ENCODE measurements around the gene POU5F2. TPM values are rescaled to one million over a fixed set of nuclear protein-coding genes. Genes with fewer than 3 reads are reported as not detected.

POU5F2 gene
- total and polyA plus RNA-seq, 2 of the 8 experiments (the other 6 are each of a cell fraction or from before 2014, with no cell fraction given) = 0.06 to 0.08 TPM

GRCh38 chr5:93746406-93747056 is 5.1 kb upstream of the POU5F2 start:
- Histone ChIP-seq H3K14ac (ENCODE audit: insufficient read length) (no peak overlapping the region), H3K9me3 (ENCODE audit: insufficient read depth in 2 of 2, low read depth in 1 of 2, low read length in 1 of 2) (no peaks in the 10 kb centered on the region), H3K9ac (replicated peaks in 1 of 4; ENCODE audit: extremely low read depth in 1 of 4, low read depth in 3 of 4, low read length in 3 of 4) (no peak overlapping the region), H4K91ac (replicated peaks; ENCODE audit: insufficient read length, low read length) (no peak overlapping the region), H2BK15ac (ENCODE audit: low read length) (no peak overlapping the region), H2BK20ac (ENCODE audit: low read length) (no peak overlapping the region), H2AK5ac (ENCODE audit: low read depth, low read length) (no peak overlapping the region), H3K27me3 (replicated peaks in 1 of 4; ENCODE audit: control insufficient read depth in 3 of 4, extremely low read depth in 1 of 4, insufficient read depth in 3 of 4, low read length in 3 of 4) (no peaks in the 10 kb centered on the region), H4K8ac (ENCODE audit: extremely low read depth, insufficient read depth, low read length) (no peak overlapping the region), H4K5ac (ENCODE audit: insufficient read length, low read depth, low read length) (no peak overlapping the region), H3K4me2 (ENCODE audit: insufficient read depth in 1 of 2, low read depth in 2 of 2, low read length in 2 of 2) (no peak overlapping the region), H2BK5ac (ENCODE audit: low read depth, low read length) (no peak overlapping the region), H3K36me3 (ENCODE audit: control insufficient read depth in 2 of 4, insufficient read depth in 4 of 4, low read length in 3 of 4) (no peaks in the 10 kb centered on the region), H3K56ac (replicated peaks; ENCODE audit: insufficient read length, low read depth, low read length) (no peak overlapping the region), H2BK12ac (ENCODE audit: low read depth, low read length) (no peak overlapping the region), H4K20me1 (replicated peaks in 1 of 2; ENCODE audit: control insufficient read depth in 1 of 2, insufficient read depth in 2 of 2, low read length in 2 of 2) (no peaks in the 10 kb centered on the region), H3K23me2 (ENCODE audit: low read depth, low read length) (no peaks in the 10 kb centered on the region), H3K79me1 (ENCODE audit: low read depth, low read length) (no peaks in the 10 kb centered on the region), H3K79me2 (ENCODE audit: control insufficient read depth in 1 of 2, insufficient read depth in 2 of 2, low read length in 2 of 2) (no peaks in the 10 kb centered on the region), H3K27ac (ENCODE audit: low read depth, low read length) (no peak overlapping the region), H3K4me1 (replicated peaks in 1 of 4; ENCODE audit: control insufficient read depth in 3 of 4, insufficient read depth in 4 of 4, low read length in 3 of 4) (no peaks in the 10 kb centered on the region), H2AFZ (ENCODE audit: low read length) (no peak overlapping the region), H3K4me3 (ENCODE audit: extremely low read depth in 1 of 4, insufficient read depth in 2 of 4, low read depth in 3 of 4, low read length in 4 of 4) (no peak overlapping the region), H3K23ac (ENCODE audit: insufficient read length) (no peak overlapping the region), H3K4ac (replicated peaks; ENCODE audit: insufficient read length, low read depth, low read length) (no peak overlapping the region), H3K18ac (ENCODE audit: extremely low read depth, low read length) (no peak overlapping the region), H2BK120ac (replicated peaks; ENCODE audit: low read depth, low read length) (no peak overlapping the region)
- FAIRE-seq (no peak), DNase-seq (ENCODE audit: low read depth in 1 of 2, low spot score in 2 of 2) (no peak)
- no peak for TF ChIP-seq BRCA1 (IDR thresholded peaks at IDR 0.05; ENCODE audit: low read depth, low read length)
- CTCF ChIA-PET (ENCODE audit: partially characterized antibody) = interaction anchor here (1.3 kb wide), 3 partner anchors 11 to 54 kb away, joined by 3 to 4 read pairs (median 3); no protein-coding TSS in a partner anchor
- POLR2A ChIA-PET (ENCODE audit: partially characterized antibody) = no interaction called here
